Measurements from ENCODE around the gene TEKT1. TPM values are rescaled to one million over a fixed set of nuclear protein-coding genes. Genes with fewer than 3 reads are reported as not detected.

The TEKT1 gene
- total RNA-seq, 2 experiments from 2014 or later, result not detected

GRCh38 chr17:6812295-6812694 is 19.2 kb downstream of the TEKT1 start:
- H3K27me3 Mint-ChIP-seq, result peaks cover 45% of the 10 kb centered on the region
- no peak overlapping the region for H3K27ac Mint-ChIP-seq
- H3K27me3 ChIP-seq (ENCODE audit: control insufficient read depth in 1 of 2, insufficient read depth in 2 of 2, low read length in 2 of 2), result no peaks in the 10 kb centered on the region
- no peaks in the 10 kb centered on the region for H3K9me3 ChIP-seq (ENCODE audit: control insufficient read depth in 1 of 2, insufficient read depth in 1 of 2, low read length in 2 of 2)
- no peaks in the 10 kb centered on the region for H3K9me3 Mint-ChIP-seq
- intact Hi-C loops (cut with DNase I, micrococcal nuclease), result no loop called here
- CTCF ChIA-PET, result no interaction called here
- H3K4me1 ChIP-seq (ENCODE audit: insufficient read depth, low read length), result no peaks in the 10 kb centered on the region
- H3K4me1 Mint-ChIP-seq (ENCODE audit: low read depth), result no peaks in the 10 kb centered on the region
- H3K4me3 Mint-ChIP-seq, result no peak overlapping the region
- H3K36me3 ChIP-seq (ENCODE audit: insufficient read depth, low read length), result no peaks in the 10 kb centered on the region
- H3K36me3 Mint-ChIP-seq (ENCODE audit: low read depth), result no peaks in the 10 kb centered on the region
- DNase-seq, result no peak
- H3K4me3 ChIP-seq (ENCODE audit: low read length), result no peak overlapping the region
- ATAC-seq (ENCODE audit: poor library complexity), result no peak
- TF ChIP-seq CTCF (IDR thresholded peaks at IDR 0.05), result no peak
- no peak overlapping the region for H3K27ac ChIP-seq (ENCODE audit: low read depth in 1 of 2, low read length in 2 of 2)
- POLR2A ChIA-PET, result no interaction called here

GRCh38 chr17:6811510-6811909 is 20.0 kb downstream of the TEKT1 start:
- Histone ChIP-seq H3K9me3 (ENCODE audit: control insufficient read depth in 1 of 2, insufficient read depth in 1 of 2, low read length in 2 of 2) (no peaks in the 10 kb centered on the region), H3K36me3 (ENCODE audit: insufficient read depth, low read length) (no peaks in the 10 kb centered on the region), H3K27ac (ENCODE audit: low read depth in 1 of 2, low read length in 2 of 2) (no peak overlapping the region), H3K4me3 (ENCODE audit: low read length) (no peak overlapping the region), H3K27me3 (ENCODE audit: control insufficient read depth in 1 of 2, insufficient read depth in 2 of 2, low read length in 2 of 2) (no peaks in the 10 kb centered on the region), H3K4me1 (ENCODE audit: insufficient read depth, low read length) (no peaks in the 10 kb centered on the region)
- ChIA-PET POLR2A (no interaction called here), CTCF (no interaction called here)
- TF ChIP-seq CTCF (IDR thresholded peaks at IDR 0.05), result no peak
- DNase-seq, result no peak
- Mint-ChIP-seq H3K36me3 (ENCODE audit: low read depth) (no peaks in the 10 kb centered on the region), H3K27me3 (peaks cover 43% of the 10 kb centered on the region), H3K4me3 (no peak overlapping the region), H3K4me1 (ENCODE audit: low read depth) (no peaks in the 10 kb centered on the region), H3K27ac (no peak overlapping the region), H3K9me3 (no peaks in the 10 kb centered on the region)
- intact Hi-C loops (cut with DNase I, micrococcal nuclease), result no loop called here
- no peak for ATAC-seq (ENCODE audit: poor library complexity)

GRCh38 chr17:6800422-6801027 is 31.0 kb downstream of the TEKT1 start:
- H3K4me1 Mint-ChIP-seq (ENCODE audit: low read depth), result no peaks in the 10 kb centered on the region
- no peak overlapping the region for H3K4me3 Mint-ChIP-seq
- no peaks in the 10 kb centered on the region for H3K36me3 Mint-ChIP-seq (ENCODE audit: low read depth)
- Histone ChIP-seq H3K27ac (ENCODE audit: low read depth in 1 of 2, low read length in 2 of 2) (no peak overlapping the region), H3K9me3 (ENCODE audit: control insufficient read depth in 1 of 2, insufficient read depth in 1 of 2, low read length in 2 of 2) (no peaks in the 10 kb centered on the region), H3K4me1 (ENCODE audit: insufficient read depth, low read length) (no peaks in the 10 kb centered on the region), H3K36me3 (ENCODE audit: insufficient read depth, low read length) (no peaks in the 10 kb centered on the region), H3K4me3 (ENCODE audit: low read length) (no peak overlapping the region), H3K27me3 (ENCODE audit: control insufficient read depth in 1 of 2, insufficient read depth in 2 of 2, low read length in 2 of 2) (no peaks in the 10 kb centered on the region)
- TF ChIP-seq CTCF (IDR thresholded peaks at IDR 0.05), result peak; percentile 39
- peak in 2 of 14 experiments; percentile 20 to 39 for DNase-seq
- ATAC-seq (ENCODE audit: poor library complexity), result no peak
- ChIA-PET CTCF (no interaction called here), POLR2A (interaction anchor here (0.7 kb wide), 1 partner anchor 36 kb away, joined by 3 read pairs; no protein-coding TSS in a partner anchor)
- H3K27me3 Mint-ChIP-seq, result no peaks in the 10 kb centered on the region
- H3K27ac Mint-ChIP-seq, result no peak overlapping the region
- H3K9me3 Mint-ChIP-seq, result no peaks in the 10 kb centered on the region
- intact Hi-C loops (cut with DNase I, micrococcal nuclease), result loop anchor here in 1 of 2 experiments (2.0 kb wide), 2 partner anchors 134 to 328 kb away; no protein-coding TSS in a partner anchor
